GM18499 (cell line): ENCODE results near the gene PPM1H.
"Not testable (repeated sequence)": the region's sequence is repeated elsewhere in the genome, so short reads cannot be mapped to it uniquely, and the experiment has no call there.

Source experiments
- ATAC-seq: cut with Tn5 transposase; IDR thresholded peaks from one replicate; pipeline ENCODE4 v1.9.1; 2021; ENCODE audit warnings: moderate number of reproducible peaks; ENCODE audit not compliant: insufficient read depth, unreplicated experiment

PPM1H gene

GRCh38 chr12:62749586-62749985, 185.4 kb downstream of the PPM1H start:
- ATAC-seq, result no peak

DNA sequence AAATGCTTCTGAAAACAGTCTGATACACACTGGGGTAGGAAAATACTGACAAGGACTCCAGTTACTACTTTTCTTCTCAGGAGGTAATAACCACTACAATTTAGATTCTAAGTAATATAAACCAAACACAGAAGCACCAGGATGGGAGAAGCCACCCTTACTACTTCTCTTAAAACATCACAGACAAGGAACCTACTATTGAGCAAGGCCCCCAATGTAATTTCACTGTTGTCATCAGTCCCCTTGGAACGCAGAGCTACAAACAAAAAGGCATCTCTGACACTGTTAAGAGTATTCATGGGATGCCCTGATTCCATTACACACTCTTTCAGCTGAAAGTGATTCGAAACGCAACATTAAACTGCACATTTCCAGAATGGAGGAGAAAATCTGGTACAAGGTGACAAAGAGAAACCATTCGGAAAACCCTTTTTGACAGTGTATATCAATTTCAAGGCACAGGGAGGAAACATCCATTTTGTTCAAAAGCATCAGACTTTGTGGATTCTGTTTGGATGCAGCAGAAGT, 185.9 kb downstream of the PPM1H start:
- ATAC-seq, result no peak

- ATAC-seq, result no peak
Measured at GRCh38 chr12:62744551-62744950, 190.4 kb downstream of the PPM1H start.

- no peak for ATAC-seq
Measured at GRCh38 chr12:62739266-62740015, 195.5 kb downstream of the PPM1H start.

- ATAC-seq, result no peak
Measured at GRCh38 chr12:62738616-62739015, 196.3 kb downstream of the PPM1H start.

DNA sequence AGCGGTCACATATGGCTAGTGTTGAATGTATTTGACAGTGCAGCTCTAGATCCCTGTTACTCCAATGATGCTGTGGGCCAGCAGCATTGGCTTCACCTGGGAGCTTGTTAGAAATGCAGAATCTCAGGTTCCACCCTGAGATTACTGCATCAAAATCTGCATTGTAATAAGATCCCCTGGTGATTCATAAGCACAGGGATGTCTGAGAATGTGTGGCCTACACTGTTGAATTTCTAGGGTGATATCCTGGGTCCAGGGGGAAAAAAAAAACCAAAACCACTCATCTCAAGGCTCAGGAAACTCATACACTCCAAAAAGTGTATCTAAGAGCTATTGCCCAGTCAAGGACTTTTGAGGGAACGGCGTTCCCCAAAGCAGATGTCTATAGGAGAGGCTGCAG, 196.8 kb downstream of the PPM1H start:
- no peak for ATAC-seq

DNA sequence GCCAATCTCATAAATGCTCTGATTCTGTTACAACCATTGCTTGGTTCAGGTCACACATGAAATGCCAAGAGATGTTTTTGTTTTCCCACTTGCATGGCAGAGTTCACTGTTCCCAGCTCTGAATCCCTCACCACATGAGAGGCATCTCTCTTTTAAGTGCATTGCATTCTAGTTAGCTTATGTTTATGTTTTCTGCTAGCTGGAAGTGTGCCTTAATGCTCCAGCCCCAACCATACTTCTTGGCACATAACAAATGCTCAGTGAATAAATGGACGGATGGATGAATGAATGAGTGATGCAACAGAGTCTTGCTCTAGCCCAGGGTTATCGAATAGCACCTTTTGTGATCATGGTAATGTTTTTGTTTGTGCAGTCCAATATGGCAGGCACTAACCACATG, 197.3 kb downstream of the PPM1H start:
- ATAC-seq, result no peak

- ATAC-seq, result no peak
Measured at GRCh38 chr12:62737188-62737587, 197.8 kb downstream of the PPM1H start.

- ATAC-seq, result no peak
Measured at GRCh38 chr12:62736596-62736995, 198.4 kb downstream of the PPM1H start.

DNA sequence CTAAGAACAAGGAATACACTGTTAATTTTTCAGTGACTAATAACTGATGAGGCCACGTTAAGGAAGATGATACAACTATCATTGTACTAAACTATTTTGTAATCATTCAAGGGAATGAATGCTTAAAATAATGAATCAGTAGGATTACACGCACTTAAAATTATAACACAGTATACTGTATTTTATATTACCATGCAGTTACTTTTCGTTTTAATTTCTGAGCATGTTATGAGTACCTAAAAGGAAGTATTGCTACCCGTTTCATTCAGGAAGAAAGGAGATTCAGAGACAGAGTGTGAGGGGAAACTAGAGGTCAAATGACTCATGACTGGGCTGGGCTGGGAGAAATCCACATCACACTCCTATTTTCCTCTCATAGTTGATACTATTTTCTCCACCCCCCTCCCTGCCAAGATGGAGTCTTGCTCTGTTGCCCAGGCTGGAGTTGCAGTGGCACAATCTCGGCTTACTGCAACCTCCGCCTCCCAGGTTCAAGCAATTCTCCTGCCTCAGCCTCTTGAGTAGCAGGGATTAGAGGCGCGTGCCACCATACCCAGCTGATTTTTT, 202.0 kb downstream of the PPM1H start:
- ATAC-seq, result no peak

- ATAC-seq, result no peak
Measured at GRCh38 chr12:62731055-62731820, 203.7 kb downstream of the PPM1H start.

- no peak for ATAC-seq
Measured at GRCh38 chr12:62730649-62731048, 204.3 kb downstream of the PPM1H start.

- not testable (repeated sequence) for ATAC-seq
Measured at GRCh38 chr12:62729579-62730544, 205.1 kb downstream of the PPM1H start.

- no peak for ATAC-seq
Measured at GRCh38 chr12:62728741-62729140, 206.2 kb downstream of the PPM1H start.

- no peak for ATAC-seq
Measured at GRCh38 chr12:62726471-62726980, 208.4 kb downstream of the PPM1H start.

- no peak for ATAC-seq
Measured at GRCh38 chr12:62725781-62726180, 209.2 kb downstream of the PPM1H start.

GRCh38 chr12:62724947-62725451, 210.0 kb downstream of the PPM1H start:
- no peak for ATAC-seq

DNA sequence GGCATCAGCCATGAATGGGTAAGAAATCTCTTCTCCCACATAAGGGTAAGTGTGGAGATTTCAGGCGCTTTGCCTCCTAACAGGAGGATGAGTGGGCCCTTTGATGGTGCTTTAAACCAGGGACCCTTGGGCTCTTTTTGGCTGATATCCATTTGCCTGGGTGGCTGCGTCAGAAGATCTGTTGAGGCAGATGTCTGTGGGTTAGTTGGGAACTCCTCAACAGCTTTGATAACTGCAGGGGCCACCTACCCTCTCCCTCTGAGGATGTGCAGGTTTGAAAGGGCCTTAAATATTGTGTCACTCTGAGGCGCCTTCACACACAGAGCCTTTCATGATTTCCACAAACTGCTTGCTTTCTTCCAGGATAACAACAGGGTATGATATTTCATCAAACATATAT, 210.7 kb downstream of the PPM1H start:
- no peak for ATAC-seq

DNA sequence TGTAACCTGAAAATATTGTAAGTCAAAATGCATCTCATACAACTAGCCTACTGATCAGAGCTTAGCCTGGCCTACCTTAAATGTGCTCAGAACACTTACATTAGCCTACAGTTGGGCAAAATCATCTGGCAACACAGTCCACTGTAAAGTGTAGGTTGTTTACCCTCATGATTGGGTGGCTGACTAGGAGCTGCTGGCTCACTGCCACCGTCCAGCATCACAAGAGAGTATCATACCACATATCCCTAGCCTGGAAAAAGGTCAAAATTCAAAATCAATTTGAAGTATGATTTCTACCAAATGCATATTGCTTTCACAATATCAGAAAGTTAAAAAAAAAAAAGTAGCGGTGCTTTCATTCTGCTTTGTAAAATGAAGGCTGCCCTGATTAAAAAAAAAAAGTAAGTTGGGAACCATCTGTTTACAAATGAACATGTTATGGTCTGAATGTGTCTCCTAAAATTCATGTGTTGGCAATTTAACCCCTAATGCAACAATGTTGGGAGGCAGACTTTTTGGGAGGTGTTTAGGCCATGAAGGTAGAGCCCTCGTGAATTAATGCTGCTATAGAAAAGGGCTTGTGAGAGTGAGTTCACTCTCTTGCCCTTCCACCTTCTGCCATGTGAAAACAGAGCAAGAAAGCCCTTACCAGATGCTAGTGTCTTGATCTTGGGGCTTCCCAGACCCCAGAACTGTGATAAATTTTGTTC, 211.8 kb downstream of the PPM1H start:
- ATAC-seq, result no peak
